ENCODE measurements around the gene CATSPER3.

Gene CATSPER3

DNA sequence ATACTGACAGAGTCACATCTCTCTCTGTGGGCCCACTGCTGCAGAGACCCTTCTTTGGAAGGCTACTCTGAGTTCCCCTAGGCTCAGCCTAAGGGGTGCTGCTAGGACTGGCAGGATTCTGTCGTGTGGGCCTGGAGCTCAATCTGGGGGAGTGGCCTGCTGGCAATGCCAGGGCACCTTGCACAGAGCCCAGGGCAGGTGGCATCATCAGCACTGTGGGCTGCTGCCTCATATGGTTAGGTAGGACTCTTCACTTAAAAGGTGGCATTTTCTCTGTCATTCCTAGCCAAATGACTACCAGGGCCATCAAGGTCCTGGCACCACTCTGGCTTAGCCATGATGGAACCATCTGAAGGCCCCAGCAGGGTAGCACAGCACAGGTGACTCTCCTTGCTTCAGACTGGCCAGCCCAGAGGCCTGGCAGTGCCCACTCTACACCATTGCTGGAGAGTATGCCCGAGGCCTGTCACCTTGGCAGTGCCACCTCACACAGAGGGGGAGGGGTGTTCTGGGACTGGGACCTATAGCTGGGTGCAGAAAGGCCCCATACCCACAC is 44.4 kb downstream of the CATSPER3 start:
- no peak for DNase-seq

DNA sequence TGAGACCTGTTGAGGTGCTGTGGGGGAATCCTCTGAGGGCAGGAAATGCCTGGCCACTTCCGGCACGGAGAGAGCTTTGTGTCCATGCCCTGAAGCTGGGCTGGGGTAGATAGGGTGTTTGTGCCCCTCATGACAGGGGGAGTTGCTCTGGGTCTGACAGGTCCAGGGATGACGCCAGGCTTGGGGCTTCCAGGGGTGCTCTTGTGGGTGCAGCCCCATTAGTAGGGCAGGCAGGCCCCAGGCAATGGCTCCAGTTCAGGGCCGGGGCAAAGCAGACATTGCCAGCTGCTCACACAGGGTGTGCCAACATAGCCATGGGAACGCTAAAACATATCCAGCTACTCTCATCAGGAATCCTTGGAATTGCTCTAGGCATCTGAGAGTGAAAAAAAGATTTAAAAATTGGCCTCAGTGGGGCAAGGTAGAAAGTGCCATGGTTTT is 45.3 kb downstream of the CATSPER3 start:
- DNase-seq = no peak

DNA sequence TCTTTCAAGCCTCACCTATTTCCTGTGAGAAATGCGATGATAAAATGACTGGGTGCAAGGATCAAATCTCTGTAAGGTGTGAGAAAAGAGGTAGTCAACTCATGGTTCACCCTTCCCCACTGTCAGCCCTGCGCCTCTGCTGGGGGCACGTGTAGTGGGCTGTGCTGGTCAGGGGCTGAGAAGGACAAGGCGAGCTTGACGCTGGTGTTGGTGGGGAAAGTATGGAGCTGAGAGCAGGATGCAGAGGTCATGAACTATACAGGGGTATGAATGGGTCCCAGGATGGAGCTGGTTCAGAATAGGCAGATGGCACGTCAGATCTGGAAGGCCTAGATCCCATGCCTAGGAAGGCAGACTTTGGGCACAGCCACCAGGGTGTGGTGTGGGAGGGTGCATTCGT is 45.7 kb downstream of the CATSPER3 start:
- no peak for DNase-seq

DNA sequence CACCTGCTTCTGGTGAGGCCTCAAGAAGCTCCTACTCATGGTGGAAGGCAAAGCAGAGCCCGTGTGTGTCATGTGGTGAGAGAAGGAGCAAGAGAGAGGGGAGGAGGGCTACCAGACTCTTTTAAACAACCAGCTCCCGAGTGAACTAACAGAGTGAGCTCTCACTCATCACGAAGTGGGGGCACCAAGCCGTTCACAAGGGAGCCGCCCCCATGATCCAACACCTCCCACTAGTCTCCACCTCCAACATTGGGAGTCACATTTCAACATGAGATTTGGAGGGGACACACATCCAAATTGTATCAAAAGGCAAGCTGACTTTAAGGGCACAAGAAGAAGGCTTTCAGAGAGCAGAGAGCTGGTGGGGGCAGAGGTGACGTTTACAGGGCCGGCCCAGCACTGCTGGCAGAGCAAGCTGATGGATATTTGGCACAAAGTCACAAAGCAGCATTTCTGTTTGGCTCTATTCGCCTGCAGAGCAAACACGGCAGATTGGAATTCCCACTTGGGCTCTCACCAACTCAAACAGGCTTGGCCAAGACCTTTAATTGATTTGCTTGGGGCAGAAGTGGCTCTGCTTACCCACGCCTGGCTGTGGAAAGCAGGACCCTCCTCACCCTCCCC is 46.4 kb downstream of the CATSPER3 start:
- DNase-seq = no peak

DNA sequence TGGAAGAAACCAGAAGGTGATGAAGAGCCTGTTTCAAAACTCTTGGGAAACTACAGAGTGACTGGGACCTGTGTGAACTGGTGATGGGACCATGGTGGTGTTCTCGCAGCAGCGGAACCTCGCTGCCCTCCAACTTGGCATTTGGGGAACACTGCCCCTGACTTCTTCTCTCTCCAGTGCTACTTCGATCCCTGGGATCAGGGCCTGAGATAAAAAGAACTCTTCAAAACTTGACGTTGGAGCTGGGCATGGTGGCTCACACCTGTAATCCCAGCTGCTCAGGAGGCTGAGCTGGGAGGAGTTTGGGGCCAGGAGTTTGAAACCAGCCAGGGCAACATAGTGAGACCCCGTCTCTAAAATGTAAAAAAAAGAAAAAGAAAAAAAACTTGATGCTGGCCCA is 48.2 kb downstream of the CATSPER3 start:
- no peak for DNase-seq

DNA sequence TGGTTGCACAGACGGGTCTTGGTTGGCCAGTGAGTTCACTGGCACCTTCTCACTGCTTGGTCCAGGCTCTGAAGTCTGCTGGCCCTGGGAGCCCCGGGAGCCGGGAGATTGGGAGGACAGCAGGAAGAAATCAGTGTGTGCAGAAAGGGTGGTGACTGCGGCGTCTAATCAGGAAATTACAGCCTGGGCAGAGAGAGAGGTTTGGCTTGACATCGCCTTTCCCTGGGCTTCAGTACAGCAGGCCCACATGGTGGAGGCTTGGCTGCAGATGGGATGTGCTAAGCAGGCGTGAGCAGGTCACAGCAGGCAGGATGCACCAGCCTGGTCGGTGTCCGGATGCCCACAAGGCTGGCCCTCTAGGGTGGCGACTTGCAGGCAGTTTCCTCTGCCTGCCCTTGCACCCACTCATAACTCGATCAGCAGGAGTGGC is 49.2 kb downstream of the CATSPER3 start:
- no peak for DNase-seq

DNA sequence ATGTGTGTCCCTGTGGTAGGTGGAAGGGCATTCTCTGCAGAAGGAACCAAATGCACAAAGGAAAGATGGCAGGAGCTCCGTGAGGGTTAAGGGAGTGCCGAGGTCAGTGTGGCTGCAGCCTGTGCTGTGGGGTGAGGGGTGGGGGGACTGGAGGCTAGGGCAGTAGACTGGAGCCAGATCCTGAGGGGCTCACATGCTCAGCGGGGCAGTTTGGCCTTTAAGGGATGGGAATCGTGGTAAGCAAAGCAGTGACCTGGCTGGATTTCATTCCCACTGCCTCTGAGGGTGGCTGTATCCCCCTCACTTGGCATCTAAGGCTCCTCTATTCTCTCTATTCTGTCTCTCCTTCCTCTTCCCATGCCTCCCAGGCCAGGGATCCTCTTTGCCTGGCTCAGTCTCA is 50.8 kb downstream of the CATSPER3 start:
- no peak for DNase-seq

DNA sequence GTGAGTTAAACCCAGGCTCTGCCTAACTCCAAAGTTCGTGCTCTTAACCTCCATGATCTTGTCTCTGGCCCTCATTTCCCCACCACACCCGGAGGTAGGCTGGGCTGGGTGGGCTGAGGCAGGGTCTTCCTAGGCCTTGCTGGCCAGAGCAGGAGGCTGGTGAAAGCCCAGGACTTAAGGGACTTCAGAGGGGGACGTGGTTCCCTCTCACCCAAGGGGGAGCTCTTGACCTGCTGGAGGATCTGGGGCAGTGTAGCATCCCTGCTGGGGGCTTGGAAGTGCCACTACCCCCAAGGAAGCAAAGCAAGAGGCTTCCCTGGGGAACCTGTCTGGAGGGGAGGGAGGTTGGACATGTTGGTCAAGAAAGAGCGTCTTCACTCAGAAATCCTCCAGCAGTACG is 51.6 kb downstream of the CATSPER3 start:
- no peak for DNase-seq

DNA sequence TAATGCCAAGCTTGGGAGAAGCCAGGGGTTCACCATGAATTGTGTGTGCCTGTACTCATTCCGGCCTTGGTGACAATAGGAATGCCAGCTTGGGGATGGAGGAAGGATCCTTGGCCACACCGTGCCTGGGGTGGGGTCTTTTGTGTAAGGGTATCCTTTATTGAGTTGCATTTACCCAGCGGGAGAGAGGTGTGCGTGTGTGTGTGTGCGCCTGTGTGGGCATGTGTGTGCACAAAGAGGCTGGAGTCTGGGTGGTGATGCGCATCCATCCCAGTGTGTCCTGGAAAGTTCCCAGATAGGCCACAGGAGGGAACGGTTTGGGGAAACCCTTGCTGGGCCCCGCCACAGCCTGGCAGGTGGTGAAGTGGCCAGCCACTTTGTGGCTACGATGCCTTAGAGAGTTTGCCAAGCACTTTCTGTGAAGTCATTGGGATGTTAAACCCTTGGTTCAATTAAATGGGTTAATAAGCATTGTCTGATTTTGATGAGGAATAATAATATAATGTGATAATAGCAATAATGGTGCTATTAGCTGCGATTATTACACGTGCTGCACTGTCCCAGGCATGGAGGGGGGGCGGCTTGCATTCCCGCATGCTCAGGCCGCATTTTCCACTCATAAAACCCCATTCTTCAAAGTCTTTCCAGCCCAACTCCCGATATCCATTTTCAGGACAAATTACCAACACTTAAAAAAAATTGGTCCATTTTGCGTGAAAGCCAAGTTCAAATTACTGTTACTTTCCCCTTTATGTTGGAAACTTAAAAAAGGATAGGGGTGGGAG is 52.6 kb downstream of the CATSPER3 start:
- DNase-seq = no peak

DNA sequence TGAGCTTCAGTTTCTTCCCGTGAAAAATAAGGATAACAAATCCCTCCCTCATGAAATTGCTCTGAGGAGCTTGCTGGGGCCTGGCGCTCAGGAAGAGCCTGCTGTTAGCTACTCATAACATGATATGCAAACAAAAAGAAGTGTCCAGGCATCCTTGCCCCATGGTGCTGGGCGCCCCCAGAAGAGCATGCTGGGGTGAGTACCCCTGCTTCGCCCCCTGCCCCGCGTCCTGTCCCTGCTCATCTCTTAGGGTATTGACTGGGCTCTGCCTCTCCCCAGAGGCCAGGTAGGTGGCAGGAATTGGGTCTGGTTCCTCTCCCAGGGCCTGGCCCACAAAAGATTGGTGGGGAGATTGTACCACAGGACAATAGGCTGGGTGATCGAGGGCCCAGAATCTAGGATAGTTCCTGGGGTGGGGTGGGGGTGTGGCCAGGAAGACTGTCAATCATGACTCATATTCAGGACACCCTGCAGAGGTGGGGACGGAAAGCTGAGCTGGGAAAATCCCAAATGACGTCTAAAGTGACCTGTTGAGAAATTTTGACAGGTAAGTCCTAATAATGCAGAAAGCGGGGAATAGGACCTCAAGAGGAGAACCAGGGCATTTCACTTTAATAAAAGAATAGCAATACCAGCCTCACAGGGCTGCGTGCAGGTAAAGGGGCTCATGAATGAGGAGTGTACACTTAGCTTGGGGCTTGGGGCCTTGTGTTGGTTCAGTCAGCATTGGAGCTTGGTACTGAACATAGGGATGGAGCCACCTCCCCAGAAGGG is 57.4 kb downstream of the CATSPER3 start:
- no peak for DNase-seq

DNA sequence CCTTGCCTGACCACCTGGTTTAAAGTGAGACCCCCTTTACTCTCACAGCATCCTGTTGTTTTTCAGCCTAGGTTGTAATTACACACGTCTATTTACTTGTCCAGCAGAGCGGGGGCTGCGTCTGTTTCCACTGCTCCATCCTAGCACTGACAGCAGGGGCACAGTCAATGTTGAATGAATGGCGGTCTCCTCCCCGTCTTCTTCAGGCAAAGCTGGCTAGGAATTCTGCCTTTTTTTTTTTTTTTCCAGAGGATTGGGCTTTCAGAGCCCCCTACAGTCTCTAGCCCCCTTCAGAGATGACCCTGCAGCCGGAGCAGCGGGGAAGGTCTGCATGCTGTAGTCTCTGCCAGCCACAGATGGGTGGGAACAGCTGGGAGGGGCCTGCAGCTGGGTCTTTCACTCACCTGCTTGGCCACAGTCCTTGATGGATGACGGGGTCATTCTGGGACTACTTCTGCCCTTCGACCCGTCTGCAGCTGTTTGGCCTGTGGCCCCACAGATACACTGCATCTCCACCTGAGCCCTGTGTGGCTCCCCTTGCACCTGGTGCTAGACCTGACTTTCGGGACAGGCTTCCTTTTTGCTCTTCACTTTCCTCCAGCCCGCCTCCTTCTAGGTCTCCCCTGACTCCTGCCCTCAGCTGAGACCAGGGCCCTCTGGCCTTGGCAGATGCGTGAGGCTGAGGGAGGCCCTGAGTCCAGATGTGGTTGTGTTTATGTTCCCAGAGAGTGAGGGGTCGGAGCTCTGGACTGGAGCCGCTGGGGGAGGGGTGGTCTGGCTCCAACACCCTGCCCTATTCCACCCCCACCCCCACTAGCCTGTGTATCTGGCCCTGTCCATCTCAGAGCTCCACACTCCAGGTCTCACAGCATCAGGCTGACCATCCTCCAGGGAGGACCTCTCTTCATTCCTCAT is 58.3 kb downstream of the CATSPER3 start:
- DNase-seq = no peak

DNA sequence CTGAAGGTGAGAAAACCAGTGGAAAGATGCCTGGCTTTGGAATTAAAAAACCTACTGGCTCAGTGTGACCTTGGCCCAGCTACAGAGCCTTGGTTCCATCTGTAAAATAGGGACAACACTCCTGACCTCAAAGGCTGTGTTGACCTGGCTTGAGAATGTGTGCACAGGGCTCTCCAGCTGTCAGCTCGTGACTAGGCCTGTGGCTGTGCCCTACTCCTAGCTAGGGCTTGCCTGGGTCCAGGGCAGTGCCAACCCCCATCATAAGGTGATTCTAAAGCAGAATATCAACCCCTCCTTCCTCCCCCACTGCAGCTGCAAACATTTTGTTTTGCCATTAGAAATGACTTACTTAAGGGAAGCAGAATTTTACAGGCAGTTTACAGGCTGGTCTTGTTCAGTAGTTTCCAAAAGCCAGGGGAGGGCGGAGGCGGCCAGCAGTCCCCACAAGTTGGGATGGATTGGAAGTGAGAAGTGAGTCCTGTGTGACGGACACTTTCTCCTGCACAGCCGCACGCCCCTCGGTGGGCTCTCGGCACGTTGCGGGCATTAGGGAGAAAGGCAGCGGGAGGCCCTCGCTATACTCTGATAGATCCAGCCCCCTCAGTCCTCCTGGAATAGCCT is 59.0 kb downstream of the CATSPER3 start:
- no peak for DNase-seq

DNA sequence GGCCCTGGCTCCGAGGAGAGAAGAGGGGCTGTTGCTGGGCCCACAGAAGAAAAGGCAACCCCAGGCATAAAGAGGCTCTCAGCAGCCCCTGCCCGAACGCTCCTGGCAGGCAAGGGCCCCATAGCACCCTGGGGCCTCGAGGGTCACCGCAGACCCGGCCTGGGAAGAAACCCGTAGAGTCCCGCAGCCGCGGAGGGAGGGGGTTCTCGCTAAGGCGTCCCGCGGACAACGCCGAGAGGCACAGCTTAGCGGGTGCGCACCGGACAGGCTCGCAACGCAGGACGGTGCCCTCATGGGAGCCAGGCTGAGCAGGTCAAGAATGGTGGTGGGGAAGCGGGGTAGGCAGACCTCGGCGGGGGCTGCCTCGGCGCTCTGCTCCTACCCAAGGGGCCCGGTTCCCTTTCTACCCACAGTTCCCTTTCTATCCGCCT is 59.6 kb downstream of the CATSPER3 start:
- DNase-seq = no peak

DNA sequence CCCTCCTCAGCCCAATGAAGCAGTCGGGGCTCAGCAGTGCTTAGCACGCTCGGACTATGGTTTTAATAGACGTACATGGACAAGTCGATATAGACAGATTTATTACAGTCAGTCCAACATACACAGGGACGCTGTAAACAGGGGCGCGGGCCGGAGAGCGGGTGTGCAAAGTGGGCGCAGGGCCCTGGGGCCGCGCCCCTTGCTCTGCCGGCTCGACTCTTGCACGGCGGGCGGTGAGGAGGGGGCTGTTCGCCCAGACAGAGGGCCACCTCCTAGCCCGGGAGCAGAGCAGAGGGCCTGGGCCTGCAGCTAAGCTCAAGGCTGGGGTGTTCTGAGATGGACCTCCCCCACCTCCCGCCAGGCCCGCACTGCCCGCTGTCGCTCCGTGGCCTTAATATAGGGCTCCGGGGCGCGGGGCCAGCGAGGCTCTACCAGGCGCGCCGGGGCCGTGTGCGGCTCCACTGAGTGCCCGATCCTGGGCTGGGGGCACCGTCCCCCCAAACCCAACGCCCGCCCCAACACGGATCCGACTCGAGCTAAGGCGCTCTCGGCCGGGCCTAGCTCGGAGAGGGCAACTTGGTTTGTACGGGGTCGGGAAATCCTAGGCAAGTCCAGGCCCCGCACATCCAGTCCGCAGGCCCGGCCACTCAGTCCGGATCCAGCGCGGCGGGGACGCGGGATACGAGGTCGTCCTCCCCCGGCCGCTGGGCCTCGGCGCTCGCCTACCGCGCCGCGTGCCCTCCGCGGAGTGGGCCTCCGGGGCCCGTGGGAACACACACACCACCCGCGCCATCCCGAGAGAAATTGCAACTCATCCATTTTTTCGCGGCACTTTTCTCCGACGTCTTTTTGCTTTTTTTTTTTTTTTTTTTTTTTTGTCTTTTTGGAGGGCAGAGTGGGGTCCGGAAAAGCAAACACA is 60.2 kb downstream of the CATSPER3 start:
- no peak for DNase-seq

DNA sequence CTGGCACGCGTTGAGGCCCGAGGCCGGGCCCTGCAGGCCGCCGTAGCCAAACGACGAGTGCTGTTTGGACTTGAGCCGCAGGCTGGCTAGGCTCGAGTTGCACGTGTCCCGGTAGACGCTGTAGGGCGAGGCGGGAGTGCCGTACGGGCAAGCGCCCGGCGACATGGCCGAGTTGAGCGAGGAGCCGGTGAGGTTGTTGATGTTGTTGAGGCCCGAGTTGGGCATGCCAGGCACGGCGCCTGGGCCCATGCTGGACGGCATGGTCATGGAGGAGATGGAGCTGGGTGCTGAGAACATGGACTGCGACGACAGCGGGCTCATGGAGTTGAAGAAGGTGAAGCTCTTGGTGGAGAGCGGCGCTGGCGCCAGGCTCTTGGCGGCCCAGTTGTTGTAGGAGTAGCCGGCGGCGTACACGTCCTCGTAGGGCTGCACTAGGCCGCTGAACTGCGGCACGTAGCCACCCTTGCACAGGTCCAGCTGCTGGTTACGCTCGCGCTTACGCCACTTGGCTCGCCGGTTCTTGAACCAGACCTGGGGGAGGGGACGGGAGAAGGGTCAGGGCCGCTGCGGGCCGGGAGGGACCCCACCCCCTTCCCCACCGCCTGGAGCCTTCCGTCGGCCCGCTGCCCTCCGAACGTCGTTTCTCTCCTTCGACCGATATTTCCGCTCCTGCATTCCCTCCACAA is 61.2 kb downstream of the CATSPER3 start:
- DNase-seq = no peak

DNA sequence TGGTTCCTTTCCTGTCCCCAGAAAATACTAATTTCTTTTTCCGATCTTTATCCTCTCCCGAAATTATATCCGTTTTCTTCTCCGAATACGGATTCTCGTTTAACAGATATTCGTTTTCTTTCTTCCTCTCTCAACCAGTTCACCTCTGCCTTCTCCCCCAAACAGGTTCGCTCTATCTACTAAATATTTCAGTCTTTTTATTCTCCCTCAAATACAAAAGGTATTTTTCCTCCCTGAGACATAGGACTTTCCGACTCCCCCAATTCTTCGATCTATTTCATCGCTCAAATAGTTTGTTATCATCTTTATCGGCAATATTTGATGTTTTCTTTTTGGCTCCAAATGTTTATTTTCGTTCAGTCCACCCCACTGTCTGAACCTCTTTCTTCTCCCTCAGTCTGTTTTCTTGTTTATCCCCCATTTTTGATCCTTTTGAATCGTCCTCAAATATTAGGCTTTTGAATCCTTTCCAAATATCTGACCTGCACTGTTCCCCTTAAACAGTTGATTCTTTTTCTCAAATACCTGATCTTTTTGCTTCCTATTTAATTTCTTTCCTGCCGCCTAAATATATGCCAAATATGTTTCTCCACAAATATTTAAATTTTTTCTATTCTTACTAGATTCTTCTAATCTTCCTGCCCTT is 61.9 kb downstream of the CATSPER3 start:
- DNase-seq = no peak

DNA sequence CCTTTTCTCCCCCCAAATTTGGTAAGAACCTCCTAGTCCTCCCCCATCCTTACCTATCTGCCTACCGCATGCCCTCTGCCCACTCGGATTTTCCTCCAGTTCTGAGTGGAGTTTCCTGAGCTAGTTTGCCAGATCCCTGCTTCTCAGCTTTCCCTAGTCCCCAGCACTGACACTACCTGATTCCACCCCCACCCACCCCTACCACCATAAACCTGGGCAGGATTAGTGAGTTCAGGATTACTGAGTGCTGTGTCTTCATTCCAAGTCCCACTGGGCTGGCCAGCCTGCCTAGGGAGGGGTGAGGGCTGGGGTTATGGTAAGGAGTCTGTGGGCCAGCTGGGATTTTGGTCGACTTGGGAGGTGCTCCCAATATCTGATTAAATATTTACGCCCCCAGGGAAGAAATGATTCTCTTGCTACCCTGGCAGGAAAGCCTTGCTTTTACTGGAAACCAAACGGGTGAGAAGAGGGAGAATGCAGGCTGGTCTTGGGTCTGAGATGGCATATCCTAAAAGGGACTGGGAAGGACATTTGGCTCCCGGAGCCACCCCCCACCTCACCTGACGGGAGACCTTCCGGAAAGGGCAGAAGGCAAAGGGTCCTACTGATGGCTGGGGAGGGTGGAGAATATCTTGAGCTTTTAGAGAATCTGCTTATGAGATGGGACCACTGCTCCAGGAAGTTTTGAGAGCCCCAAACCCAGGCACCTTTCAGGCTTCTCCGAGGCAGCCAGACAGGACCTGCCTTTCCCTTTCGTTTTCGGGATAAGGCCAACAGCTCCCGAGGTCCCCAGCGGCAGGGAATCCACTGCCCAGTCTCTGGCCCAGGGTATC is 62.6 kb downstream of the CATSPER3 start:
- no peak for DNase-seq

DNA sequence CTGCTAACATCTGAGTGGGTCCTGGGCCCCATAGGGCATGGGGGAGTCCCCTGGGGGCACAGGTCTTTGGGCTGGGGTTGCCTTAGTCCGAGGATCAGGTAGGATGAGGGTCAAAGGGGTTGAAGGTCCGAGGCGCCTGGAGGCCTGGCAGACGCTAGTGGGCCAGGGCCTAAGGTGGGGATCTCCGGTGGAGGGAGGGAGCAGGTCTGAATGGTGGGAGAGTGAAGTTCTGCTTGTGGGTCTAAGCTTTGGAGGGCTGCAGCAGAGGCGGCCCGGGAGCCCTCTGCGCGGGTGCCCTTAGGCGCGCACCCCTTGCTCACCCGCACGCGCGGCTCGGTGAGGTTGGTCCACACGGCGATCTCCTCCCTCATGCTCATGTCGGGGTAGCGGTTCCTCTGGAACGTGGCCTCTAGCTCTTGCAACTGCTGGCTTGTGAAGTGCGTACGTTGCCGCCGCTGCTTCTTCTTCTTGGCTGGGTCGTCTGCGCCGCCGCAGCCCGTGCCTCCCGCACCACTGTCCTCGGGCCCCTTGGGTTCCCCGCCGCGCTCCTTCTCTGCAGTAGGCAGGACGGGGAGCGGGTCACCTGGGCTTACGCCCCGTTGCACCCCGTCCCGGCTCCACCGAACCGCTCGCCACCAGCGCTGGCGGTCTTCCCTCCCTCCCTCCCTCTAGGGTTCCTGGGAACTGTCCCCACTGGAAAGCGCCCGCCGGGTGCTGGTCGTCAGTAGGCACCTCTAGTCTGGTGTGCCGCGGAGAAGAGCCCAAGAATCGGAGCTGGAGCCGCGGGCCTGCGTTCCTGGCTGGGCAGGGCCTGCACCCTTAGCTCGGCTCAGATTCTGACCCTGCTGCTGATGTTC is 63.5 kb downstream of the CATSPER3 start:
- no peak for DNase-seq
